ENCODE data around the gene WASF3.

Gene WASF3, protein sequence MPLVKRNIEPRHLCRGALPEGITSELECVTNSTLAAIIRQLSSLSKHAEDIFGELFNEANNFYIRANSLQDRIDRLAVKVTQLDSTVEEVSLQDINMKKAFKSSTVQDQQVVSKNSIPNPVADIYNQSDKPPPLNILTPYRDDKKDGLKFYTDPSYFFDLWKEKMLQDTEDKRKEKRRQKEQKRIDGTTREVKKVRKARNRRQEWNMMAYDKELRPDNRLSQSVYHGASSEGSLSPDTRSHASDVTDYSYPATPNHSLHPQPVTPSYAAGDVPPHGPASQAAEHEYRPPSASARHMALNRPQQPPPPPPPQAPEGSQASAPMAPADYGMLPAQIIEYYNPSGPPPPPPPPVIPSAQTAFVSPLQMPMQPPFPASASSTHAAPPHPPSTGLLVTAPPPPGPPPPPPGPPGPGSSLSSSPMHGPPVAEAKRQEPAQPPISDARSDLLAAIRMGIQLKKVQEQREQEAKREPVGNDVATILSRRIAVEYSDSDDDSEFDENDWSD

DNA sequence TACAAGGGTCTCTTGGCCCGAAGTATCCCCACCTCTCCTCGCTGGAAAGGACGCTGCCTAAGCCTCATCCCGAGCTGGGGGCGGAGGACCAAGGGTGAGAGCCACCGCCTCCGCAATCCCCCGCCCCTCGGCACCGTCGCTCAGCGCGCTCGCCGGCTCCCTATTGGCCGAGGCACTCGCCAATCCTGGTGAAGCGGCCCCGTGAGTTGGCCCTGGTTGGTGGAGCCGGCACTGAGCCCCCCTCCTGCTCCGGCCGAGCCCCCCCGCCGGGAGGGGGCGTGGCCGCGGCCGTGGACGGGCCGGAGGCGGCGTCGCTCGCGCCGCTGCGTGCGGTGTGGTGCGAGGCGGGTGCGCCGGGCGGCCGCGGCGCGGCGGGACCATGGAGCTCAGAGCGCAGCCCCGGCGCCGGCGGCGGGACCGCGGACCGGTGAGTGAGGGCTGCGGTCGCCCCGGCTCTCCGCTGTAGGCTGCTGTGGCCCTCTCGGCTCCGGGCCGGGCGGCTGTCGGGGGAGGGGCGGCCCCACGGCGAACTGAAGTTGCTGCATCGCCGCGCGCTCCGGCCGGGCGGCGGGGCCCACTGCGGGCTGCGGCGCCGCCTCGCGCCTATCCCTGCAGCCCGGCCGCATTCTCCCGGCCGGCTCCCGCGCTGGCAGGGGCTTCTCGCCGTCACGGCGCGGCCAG, at the start of gene WASF3:
TSS of gene WASF3 (plus strand) at position 291 of the 681 bp plus-strand sequence. CDS start 84,588 bp downstream, outside the sequence.
- peak; percentile 99 for DNase-seq (ENCODE audit: low spot score)

DNA sequence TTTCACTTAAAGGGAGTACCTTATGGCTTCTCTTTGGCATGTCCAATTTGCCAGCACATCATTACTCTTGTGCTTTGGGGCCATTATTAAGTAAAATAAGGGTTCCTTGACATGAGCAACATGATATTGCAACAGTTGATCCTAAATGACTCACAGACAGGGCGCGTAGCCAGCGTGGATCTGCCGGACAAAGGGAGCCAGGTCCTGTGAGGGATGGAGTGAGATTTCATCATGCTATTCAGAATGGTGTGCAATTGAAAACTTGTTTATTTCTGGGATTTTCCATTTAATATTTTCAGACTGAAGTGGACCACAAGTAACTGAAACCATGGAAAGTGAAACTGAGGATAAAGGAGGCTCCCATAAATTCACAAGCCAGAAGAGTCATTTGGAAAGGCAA, 48.6 kb upstream of the WASF3 start:
- DNase-seq (ENCODE audit: low spot score), result peak; percentile 85

DNA sequence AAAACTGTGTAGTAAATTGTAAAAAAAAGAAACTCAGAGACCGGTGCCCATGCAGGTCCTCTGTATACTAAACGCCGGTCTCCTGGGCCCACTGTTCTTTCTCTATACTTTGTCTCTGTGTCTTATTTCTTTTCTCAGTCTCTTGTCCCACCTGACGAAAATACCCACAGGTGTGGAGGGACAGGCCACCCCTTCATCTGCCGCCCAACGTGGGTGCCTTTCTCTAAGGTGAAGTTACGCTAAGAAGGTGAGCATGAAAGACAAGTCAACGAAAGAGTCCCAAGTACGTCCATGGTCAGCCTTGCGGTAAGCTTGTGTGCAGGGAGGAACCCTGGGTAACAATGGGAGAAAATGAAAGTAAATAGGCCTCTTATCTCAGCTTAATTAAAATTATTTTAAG, 48.0 kb upstream of the WASF3 start:
- DNase-seq (ENCODE audit: low spot score), result no peak

DNA sequence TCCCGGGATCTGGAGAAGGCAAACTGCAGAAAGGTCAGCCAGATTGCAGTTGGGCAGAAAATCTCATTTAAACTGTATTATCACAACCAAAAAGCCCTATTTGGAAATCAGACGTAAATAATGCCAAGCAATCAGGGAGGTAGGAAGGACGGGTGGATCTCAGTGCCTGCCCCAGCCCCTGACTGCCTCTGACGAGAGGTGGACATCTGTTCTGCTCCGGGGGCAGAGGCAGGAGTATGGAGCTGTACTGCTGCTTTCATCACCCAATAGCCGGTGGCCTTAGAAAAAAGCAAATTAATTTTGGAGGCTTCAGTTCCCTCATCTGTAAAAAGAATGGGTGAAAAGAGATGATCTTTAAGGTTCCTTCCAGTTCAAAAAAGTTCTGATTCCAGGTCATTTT, 43.6 kb upstream of the WASF3 start:
- DNase-seq (ENCODE audit: low spot score), result no peak

DNA sequence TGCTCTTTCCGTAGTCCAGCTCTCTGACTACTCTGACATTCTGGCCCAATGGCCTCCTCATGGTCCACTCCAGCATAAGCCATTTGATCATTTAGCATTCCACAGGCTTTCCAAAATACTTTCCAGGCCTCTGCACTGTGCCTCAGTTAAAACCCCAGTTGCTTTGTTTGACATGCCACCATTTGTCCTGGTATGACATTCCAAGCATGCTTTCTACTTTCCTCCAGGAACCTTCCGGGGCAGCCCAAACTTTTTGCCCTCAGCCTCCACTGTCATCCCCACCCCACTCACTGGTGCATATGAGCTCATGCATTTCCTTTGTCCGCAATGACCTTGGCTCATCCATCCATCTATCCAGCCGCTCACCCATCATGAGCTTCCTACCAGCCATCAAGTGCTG, 41.8 kb upstream of the WASF3 start:
- no peak for DNase-seq (ENCODE audit: low spot score)

DNA sequence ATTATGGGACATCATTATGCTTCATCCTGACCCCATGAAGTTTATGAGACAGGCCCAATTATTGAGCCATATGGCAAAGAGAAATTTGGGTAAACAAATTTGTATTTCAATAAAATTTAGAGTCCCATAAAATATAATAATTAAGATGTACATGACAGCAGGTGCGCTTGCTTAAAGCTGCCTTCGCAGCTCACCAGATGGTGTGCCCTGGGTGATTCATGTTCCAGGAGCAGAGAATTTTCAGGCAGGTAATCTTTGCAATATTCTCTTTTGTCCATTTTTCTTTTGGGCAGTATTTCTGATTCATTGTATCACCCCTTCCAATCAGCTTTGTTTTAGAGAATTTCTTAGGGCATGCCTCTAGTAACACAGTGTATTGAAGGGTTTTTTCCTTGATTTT, 39.5 kb upstream of the WASF3 start:
- DNase-seq (ENCODE audit: low spot score), result no peak

DNA sequence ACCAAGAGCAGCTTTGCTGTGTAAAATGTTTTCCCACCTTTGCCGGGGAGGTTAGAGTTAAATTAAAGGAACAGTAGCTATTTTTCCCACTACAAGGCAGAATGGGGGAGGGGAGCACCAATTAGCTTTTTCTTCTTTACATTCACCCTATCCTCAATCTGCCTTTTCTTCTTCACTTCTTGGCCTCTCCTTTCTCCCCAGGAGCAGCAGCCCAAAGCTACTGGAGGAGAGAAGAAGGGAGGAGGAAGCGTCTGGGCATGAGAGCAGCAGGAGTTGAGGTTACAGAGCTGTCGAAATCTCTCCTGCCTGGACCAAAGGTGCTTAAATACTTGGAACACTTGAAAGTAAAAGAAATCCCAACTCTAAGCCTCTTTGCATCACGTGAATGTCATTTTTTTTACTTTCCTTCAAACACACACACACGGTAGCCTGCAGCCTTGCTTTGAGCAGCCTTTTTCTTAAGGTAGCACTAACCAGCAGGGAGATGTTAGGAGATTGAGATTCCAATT, 39.0 kb upstream of the WASF3 start:
- DNase-seq (ENCODE audit: low spot score), result no peak

DNA sequence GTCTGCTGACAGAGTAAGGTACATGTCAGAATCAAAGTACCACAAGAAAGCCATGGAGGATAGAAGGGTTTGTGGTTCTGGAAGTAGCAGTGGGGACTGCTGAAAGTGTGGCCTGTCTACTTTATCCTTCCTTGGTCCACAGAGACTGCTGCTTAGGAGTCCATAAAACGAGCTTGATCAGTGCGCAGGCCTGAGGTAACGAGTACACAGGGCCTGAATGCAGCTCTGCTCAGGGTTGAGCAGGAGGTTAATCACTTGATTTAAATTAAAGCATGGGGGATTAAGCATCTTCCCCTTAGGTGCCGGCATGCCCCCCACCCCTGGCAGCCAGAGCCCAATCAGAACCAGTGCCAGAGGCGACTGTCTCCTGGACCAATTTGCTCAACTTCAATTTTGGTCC, 34.9 kb upstream of the WASF3 start:
- DNase-seq (ENCODE audit: low spot score), result no peak

DNA sequence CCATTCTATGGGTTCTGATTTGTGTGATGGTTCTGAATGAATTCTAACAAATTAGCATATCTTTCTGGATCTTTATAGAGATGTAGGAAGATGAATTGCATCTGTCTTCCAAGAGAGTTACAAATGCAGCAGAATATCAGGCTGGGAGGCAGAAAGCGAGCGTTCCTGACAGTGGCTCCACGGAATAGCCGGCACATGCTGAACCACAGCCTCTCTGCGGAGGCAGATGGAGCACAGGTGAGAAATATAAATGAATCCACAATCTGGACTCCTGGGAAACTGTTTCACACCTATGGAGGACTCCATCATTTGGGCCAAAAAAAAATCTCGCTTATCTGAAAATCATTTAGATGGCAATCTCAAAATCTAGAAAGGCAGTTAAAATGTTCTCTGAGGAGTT, 34.5 kb upstream of the WASF3 start:
- DNase-seq (ENCODE audit: low spot score), result no peak

DNA sequence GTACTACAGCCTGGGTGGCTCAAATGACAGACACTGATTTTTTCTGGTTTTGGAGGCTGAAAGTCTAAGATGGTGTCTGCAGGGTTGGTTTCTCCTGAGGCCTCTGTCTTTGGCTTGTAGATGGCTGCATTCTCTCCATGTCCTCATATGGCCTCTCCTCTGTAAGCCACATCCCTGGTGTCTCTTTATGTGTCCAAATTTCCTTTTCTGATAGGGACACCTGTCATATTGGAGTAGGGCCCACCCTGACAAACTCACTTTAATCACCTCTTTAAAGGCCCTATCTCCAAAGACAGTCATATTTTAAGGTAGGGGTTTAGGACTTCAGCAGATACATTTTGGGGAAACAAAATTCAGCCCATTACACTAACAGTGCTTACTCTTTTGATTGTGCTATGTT, 32.0 kb upstream of the WASF3 start:
- DNase-seq (ENCODE audit: low spot score), result no peak

DNA sequence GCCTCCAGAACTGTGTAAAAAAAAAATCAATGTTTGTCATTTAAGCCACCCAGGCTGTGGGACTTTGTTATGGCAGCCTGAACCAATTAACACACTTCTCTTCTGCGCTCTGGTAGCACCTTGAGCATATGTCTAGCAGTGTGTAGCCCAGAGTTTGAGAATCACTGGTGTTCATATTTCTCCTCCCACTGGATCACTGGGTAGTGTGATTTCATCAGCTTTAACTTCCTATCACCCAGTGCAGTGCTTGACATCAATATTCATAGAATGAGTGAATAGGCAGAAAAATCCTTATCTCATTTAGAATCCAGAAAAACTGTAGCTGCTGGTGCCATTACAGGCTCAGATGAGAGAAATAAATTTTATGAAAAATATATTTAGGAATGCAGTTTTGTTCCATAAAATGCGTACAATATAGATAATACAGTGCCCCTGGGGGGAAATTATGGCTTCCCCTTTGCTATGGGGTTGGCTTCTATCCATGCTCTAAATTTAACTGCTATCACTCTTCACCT, 30.7 kb upstream of the WASF3 start:
- DNase-seq (ENCODE audit: low spot score), result no peak

DNA sequence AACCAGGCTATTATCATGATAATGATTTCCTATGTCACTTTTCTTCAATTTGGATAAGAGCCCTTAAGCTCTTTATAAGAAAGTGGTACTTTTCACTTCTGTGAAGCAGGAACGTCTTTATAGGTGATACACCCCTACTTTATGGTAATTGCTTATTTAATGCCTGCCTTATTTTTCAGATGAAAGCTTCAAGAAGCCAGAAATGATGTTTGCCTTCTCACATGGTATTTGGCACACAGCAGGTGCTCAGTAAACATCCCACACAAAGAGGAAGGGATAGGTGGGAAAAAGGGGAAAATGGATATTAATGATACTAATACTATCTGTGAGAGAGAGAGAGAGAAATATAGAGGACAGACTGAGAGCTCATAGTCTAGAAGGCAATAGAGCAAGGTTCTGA, 29.0 kb upstream of the WASF3 start:
- DNase-seq (ENCODE audit: low spot score), result no peak

DNA sequence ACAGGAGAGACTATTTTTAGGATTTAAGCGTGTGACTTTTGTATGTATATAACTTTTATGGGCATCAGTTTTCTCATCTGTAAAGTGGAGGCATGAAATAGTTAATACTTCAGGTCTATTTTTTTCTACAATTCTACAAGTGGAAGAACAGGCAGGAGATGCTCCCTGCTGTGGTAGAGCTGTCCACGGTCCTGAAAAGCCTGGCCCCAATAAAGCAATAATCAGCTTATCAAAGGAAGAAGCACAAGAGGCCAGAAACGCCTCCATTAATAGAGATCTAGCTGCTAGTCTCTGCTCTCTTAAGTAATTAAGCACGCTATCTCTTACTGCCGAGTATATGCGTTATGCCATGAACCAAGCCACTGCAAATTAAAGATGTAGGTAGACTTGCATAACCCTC, 28.0 kb upstream of the WASF3 start:
- DNase-seq (ENCODE audit: low spot score), result peak; percentile 78

DNA sequence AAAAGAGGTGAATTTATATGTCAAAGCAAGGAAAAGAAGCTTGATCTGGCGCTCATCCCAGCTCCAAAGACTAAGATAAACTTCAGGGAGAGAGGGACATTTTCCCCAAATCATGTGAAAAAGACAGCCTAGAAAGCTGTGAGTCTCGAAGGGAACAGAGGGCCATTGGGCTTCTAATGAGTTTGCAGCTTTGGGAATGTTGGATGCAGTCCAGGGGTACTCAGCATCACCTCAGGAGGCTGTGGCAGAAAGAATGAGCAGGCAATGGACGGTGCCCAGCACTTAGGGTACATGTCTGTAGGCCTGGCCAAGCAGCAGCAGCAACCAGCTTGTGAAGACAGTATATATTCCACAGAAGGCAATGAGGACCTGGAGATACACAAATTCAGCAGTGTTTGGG, 25.7 kb upstream of the WASF3 start:
- DNase-seq (ENCODE audit: low spot score), result no peak

DNA sequence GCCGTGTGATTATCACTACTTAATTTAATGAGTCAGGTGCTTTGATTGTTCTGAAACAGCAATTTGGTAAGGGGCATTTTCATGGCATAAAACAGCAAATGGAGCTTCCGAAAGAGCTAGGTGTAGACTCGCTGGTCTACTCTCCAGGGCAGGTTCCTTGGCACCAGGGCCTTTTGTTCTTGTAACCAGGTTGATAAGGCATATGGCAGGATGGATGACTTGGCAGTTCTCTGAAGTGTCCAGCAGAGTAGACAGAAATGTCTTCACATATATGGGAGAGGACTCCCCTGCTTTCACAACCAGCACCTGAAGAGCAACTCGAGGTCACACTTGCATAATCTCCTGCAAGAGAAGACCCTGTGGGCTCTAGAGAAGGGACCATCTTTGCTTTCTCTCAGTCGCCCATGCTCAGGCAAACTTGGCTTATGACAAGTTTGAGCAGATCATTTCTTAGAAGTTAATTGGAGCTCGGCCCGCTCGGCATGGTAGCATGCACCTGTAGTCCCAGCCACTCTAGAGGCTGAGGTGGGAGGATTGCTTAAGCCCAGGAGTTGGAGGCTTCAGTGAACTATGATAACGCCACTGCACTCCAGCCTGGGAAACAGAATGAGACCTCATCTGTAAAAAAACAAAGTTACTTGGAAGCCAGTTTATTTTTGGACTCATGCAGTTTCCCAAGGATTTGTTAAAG, 23.3 kb upstream of the WASF3 start:
- DNase-seq (ENCODE audit: low spot score), result no peak

DNA sequence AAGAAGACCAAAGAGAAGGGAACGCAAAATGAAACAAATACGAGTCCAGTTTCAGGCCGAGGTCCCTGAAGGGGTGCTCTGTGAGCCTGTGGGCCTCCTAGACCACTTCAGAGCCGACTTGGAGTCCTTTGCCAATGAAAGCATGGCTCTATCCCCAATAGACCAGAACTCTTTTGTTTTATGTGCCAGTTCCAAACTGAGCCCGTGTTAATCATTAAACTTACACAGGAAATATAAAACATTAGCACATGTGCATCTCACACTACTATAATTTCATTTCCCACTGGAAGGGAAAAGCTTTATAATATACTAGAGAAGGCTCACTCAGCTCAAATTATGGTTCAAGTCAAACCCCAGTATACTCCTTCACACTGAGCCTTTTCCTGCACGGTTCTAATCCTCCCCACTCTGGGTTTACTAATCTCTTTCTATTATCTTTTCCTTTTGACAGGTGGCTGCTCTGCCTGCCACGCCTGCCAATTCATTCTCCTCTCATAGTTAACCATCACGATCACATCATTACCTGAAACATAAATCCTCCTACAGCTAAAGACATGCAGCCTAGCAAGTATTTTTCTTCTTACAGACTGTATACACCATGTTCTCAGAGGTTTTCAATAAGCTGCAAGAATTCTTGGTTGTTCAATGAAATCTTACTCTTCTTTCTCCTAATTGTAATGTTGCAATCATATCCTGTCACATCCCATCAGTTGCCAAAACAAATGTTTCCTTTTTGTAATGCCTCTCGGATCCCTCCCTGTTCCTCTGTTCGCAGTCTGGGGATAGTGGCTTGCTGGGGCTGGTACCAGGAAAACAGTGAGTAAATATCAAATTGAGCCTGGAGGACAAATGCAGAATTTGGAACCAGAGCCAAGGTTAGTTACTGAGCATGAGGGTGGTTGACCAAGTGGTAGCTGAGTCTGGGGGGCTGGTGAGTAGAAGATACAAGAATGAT, 18.8 kb upstream of the WASF3 start:
- no peak for DNase-seq (ENCODE audit: low spot score)

DNA sequence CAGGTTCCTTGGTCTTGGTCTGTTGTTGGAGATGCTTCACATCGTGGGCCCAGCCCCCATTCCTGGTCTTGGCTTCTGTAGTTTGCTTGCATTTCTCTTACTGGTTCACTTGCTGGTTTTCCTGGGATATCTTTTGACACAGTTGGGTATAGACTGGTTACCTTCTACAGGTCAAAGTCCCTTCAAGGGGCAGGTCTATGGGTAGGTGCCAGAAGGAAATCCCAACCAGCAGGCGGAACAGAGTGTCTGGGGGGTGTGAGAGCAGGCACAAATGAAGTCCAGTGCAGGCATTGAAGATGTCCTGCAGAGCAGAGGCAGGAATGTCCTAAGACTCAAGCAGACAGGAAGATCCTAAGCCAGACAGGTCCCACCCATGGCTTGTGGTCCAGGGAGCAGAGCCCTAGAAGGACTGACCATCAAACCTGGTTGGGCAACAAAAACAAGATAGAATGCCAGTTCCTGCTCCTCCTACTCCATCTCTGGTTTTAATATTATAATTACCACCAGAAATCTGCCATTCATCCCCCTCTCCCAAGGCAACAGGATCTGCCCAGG, 17.7 kb upstream of the WASF3 start:
- DNase-seq (ENCODE audit: low spot score), result no peak

DNA sequence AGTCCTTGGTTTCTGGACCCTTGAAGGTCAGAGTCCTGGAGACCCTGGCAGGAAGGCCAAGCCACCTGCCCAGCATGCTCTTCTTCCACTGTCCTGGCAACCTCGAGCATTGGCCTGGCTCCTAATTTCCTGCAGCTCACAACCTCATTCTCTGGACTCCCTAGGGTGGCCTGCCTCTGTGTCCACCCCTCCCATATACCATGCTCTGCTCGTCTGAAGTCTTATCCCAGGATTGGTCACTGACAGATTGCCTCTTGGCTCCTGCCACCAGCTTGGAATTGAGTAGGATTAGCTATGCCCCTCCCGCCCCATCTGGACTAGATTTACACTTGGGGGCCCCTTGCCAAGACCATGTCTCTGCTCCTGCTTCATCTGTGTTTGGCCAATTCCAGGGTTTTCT, 17.1 kb upstream of the WASF3 start:
- no peak for DNase-seq (ENCODE audit: low spot score)

DNA sequence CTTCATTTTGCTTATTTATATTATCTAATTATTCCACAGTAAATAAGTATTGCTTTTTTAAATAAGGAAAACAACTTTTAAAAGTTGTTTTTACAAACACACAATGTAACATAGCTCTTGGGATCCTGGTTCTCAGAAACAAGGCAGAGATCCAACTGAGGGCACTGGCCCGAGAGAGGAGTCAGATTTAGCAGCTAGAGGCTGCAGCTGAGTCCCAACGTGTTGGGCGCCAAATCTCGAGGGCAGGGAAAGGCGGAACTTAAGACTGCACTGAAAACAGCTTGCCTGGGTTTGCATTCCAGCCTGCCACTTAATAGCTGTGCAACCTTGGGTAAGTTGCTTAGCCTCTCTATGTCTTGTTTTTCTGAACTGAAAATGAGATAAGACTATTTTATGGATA, 16.4 kb upstream of the WASF3 start:
- no peak for DNase-seq (ENCODE audit: low spot score)

DNA sequence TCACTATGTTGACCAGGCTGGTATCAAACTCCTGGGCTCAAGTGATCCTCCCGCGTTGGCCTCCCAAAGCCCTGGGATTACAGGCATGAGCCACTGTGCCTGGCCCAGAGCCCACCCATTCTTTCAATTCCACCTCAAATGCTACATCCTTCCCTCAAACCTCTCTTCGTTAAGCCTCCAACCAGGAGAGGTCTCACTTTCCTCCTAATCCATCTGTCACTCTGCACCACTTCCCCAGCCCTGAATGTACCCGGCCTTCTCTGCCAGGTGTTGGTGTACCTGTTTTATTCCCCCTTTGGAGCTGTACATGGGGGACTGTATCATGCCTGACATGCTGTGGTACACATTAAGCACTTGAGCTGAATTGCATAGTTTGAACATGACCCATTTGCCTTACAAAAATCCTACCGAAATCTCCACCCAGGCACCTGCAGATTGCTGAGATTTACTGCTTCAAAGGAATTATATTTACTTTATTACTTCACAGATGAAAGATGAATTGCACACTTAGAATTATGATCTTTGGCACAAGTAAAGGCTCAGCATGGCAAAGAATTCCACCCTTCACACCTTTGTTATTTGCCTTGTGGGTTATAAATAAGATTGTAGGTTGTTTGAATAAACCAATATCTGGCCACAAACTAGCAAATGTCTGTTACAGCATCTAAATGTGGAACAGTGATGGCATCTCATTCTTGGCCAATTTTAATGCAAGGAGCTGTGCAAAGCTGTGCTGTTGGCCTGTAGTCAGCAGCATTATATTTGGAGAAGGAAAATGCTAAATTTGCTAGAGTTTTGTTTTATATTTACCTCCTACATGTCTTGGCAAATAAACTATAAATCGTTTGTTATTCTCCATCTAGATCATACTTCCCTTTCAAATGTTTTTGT, 15.6 kb upstream of the WASF3 start:
- no peak for DNase-seq (ENCODE audit: low spot score)

All from AG08395 (cell line).